ENCODE results near the gene NOXO1.

DNA sequence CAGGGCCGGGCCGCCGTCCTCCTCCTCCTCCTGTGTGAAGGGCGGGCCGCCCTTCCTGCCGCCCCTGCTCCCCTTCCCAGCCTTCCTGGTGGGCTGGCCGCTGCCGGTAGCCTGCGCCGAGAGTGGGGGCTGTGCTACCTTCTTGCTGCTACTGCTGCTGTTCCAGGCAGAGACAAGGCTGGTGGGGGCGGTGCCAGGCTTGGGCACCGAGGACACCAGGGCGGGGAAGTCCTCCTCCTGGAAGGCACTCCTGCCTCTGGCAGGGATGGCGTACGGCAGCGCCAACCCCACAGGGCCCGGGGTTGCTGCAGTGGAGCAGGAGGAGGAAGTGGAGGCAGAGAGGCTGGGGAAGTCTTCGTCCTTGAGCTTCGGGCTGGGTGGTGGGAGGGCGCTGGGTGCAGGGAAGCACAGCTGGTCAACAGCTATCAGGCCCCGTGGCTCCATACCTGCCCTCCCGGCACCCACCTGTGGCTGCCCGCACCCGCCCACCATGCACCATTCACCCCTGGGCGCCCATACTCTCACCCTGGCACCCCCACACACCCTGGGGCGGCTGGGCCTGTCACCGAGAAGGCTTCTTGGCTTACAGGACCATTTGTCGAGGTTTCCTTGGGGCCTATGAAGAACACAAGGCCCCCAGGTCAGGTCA, 18.7 kb upstream of the NOXO1 start:
- no peak for TF ChIP-seq POLR2AphosphoS5 (IDR thresholded peaks at IDR 0.05; ENCODE audit: insufficient read depth in 1 of 2, low read depth in 1 of 2)
- TF ChIP-seq, protein P1, sequence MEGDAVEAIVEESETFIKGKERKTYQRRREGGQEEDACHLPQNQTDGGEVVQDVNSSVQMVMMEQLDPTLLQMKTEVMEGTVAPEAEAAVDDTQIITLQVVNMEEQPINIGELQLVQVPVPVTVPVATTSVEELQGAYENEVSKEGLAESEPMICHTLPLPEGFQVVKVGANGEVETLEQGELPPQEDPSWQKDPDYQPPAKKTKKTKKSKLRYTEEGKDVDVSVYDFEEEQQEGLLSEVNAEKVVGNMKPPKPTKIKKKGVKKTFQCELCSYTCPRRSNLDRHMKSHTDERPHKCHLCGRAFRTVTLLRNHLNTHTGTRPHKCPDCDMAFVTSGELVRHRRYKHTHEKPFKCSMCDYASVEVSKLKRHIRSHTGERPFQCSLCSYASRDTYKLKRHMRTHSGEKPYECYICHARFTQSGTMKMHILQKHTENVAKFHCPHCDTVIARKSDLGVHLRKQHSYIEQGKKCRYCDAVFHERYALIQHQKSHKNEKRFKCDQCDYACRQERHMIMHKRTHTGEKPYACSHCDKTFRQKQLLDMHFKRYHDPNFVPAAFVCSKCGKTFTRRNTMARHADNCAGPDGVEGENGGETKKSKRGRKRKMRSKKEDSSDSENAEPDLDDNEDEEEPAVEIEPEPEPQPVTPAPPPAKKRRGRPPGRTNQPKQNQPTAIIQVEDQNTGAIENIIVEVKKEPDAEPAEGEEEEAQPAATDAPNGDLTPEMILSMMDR (IDR thresholded peaks at IDR 0.05): no peak
